D721Med (cell line): Measurements from ENCODE around the gene NTRK2.

ENCODE experiments used
- DNase-seq: peaks from one replicate; pipeline ENCODE4 v3.0.0; 2011; ENCODE audit warnings: low spot score; ENCODE audit not compliant: insufficient read length
- FAIRE-seq: peaks from 2 replicates; lab custom pipeline; 2011; peaks lifted over from hg19 to GRCh38; lab: Jason Lieb, UNC
- CTCF ChIP-seq: IDR thresholded peaks from 2 replicates; pipeline ENCODE4 v1.5.1; 2012; ENCODE audit warnings: mild to moderate bottlenecking, control low read depth; ENCODE audit not compliant: insufficient read depth; ENCODE audit errors: missing control alignments

NTRK2 gene

GRCh38 chr9:84723426-84723825 lies 53.9 kb downstream of the NTRK2 start:
- no peak for DNase-seq
- TF ChIP-seq CTCF = no peak
- no peak for FAIRE-seq

GRCh38 chr9:84731696-84732095 lies 62.2 kb downstream of the NTRK2 start:
- DNase-seq = no peak
- no peak for TF ChIP-seq CTCF
- no peak for FAIRE-seq

GRCh38 chr9:84736081-84736480 lies 66.6 kb downstream of the NTRK2 start:
- TF ChIP-seq CTCF = no peak
- DNase-seq (no peak), FAIRE-seq (no peak)

- FAIRE-seq (no peak), DNase-seq (no peak)
Measured at GRCh38 chr9:84736536-84736935, 67.0 kb downstream of the NTRK2 start.

GRCh38 chr9:84738353-84738752 lies 68.8 kb downstream of the NTRK2 start:
- TF ChIP-seq CTCF = no peak
- FAIRE-seq (no peak), DNase-seq (no peak)

More at GRCh38 chr9:84736536-84736935, 67.0 kb downstream of the NTRK2 start:
- TF ChIP-seq CTCF = no peak

GRCh38 chr9:84742261-84742660 lies 72.7 kb downstream of the NTRK2 start:
- FAIRE-seq (no peak), DNase-seq (no peak)
- no peak for TF ChIP-seq CTCF

GRCh38 chr9:84744195-84744594 lies 74.7 kb downstream of the NTRK2 start:
- DNase-seq (no peak), FAIRE-seq (no peak)
- no peak for TF ChIP-seq CTCF
